H9 (cell line): Measurements from ENCODE around the gene NDUFA11. TPM values are rescaled to one million over a fixed set of nuclear protein-coding genes. Genes with fewer than 3 reads are reported as not detected.

ENCODE experiments used
- DNase-seq: peaks from one replicate; pipeline ENCODE4 v3.0.0-alpha.2; 2017
- H2AFZ ChIP-seq: one replicate; pipeline ENCODE4 v1.6.1; 2013; ENCODE audit warnings: mild to moderate bottlenecking, low read length, control low read depth, moderate library complexity
- H2AK5ac ChIP-seq: 2 replicates; pipeline ENCODE4 v1.6.1; 2013; ENCODE audit warnings: low read length, control low read depth, mixed read lengths; ENCODE audit not compliant: insufficient read length
- H2BK120ac ChIP-seq: one replicate; pipeline ENCODE4 v1.6.1; 2013; ENCODE audit warnings: low read depth, mild to moderate bottlenecking, low read length, control low read depth, inconsistent platforms; ENCODE audit not compliant: poor library complexity, severe bottlenecking
- H2BK12ac ChIP-seq: 2 replicates; pipeline ENCODE4 v1.6.1; 2013; ENCODE audit warnings: low read length, control low read depth, mixed read lengths, low read depth; ENCODE audit not compliant: insufficient read length
- H2BK15ac ChIP-seq: 2 replicates; pipeline ENCODE4 v1.6.1; 2013; ENCODE audit warnings: low read depth, low read length, control low read depth
- H2BK20ac ChIP-seq: one replicate; pipeline ENCODE4 v1.6.1; 2013; ENCODE audit warnings: low read depth, mild to moderate bottlenecking, low read length, control low read depth, inconsistent platforms; ENCODE audit not compliant: poor library complexity, severe bottlenecking
- H2BK5ac ChIP-seq: 2 replicates; pipeline ENCODE4 v1.6.1; 2013; ENCODE audit warnings: low read length, control low read depth, mixed read lengths; ENCODE audit not compliant: insufficient read length
- H3K14ac ChIP-seq: 2 replicates; pipeline ENCODE4 v1.6.1; 2013; ENCODE audit warnings: low read length, control low read depth; ENCODE audit not compliant: insufficient read depth
- H3K18ac ChIP-seq: 2 replicates; pipeline ENCODE4 v1.6.1; 2013; ENCODE audit warnings: low read depth, mild to moderate bottlenecking, mixed read lengths, low read length, control low read depth; ENCODE audit not compliant: insufficient read length
- H3K23ac ChIP-seq: 2 replicates; pipeline ENCODE4 v1.6.1; 2013; ENCODE audit warnings: low read length, control low read depth, mixed read lengths, low read depth; ENCODE audit not compliant: insufficient read length
- H3K23me2 ChIP-seq: 2 replicates; pipeline ENCODE4 v1.6.1; 2013; ENCODE audit warnings: low read depth, mild to moderate bottlenecking, mixed read lengths, low read length, control low read depth; ENCODE audit not compliant: insufficient read length, poor library complexity, severe bottlenecking
- H3K27ac ChIP-seq: 2 replicates; pipeline ENCODE4 v1.5.1; 2013; ENCODE audit warnings: low read length, control low read depth, mixed read lengths, low read depth; ENCODE audit not compliant: insufficient read length
- H3K27me3 ChIP-seq: 2 replicates; pipeline ENCODE4 v1.6.1; 2013; ENCODE audit warnings: low read length, control low read depth, inconsistent platforms; ENCODE audit not compliant: insufficient read depth
- H3K4ac ChIP-seq: 2 replicates; pipeline ENCODE4 v1.6.1; 2013; ENCODE audit warnings: low read depth, mild to moderate bottlenecking, control low read depth, inconsistent platforms, low read length, moderate library complexity
- H3K4me1 ChIP-seq: 2 replicates; pipeline ENCODE4 v1.6.1; 2013; ENCODE audit warnings: low read length, control low read depth, inconsistent platforms; ENCODE audit not compliant: insufficient read depth
- H3K4me2 ChIP-seq: 2 replicates; pipeline ENCODE4 v1.6.1; 2013; ENCODE audit warnings: low read length, control low read depth, mixed read lengths; ENCODE audit not compliant: insufficient read length, insufficient read depth
- H3K56ac ChIP-seq: 2 replicates; pipeline ENCODE4 v1.6.1; 2013; ENCODE audit warnings: low read depth, mild to moderate bottlenecking, mixed read lengths, low read length, control low read depth; ENCODE audit not compliant: insufficient read length
- H3K79me1 ChIP-seq: 2 replicates; pipeline ENCODE4 v1.6.1; 2013; ENCODE audit warnings: low read depth, mild to moderate bottlenecking, moderate library complexity, low read length, control low read depth, inconsistent platforms; ENCODE audit not compliant: insufficient read depth, poor library complexity, severe bottlenecking
- H3K79me2 ChIP-seq: 2 replicates; pipeline ENCODE4 v1.6.1; 2013; ENCODE audit warnings: low read length, control low read depth, inconsistent platforms; ENCODE audit not compliant: insufficient read depth
- H3K9ac ChIP-seq: 2 replicates; pipeline ENCODE4 v1.6.1; 2013; ENCODE audit warnings: low read length, control low read depth, mixed read lengths; ENCODE audit not compliant: insufficient read length; ENCODE audit errors: extremely low read depth
- H3K9me3 ChIP-seq: one replicate; pipeline ENCODE4 v1.6.1; 2013; ENCODE audit warnings: low read depth, low read length, inconsistent platforms; ENCODE audit not compliant: control insufficient read depth
- H3T11ph ChIP-seq: one replicate; pipeline ENCODE4 v1.6.1; 2013; ENCODE audit warnings: mild to moderate bottlenecking, low read length, control low read depth, inconsistent platforms
- H4K20me1 ChIP-seq: one replicate; pipeline ENCODE4 v1.6.1; 2013; ENCODE audit not compliant: control insufficient read depth, insufficient read length, insufficient read depth
- H4K5ac ChIP-seq: 2 replicates; pipeline ENCODE4 v1.6.1; 2013; ENCODE audit warnings: low read depth, mild to moderate bottlenecking, mixed read lengths, low read length, control low read depth; ENCODE audit not compliant: insufficient read length
- H4K8ac ChIP-seq: replicated peaks from 2 replicates; pipeline ENCODE4 v1.6.1; 2013; ENCODE audit warnings: low read length, control low read depth, mixed read lengths, low read depth; ENCODE audit not compliant: insufficient read length
- H4K91ac ChIP-seq: 2 replicates; pipeline ENCODE4 v1.6.1; 2013; ENCODE audit warnings: low read depth, mild to moderate bottlenecking, moderate library complexity, mixed read lengths, low read length, control low read depth; ENCODE audit not compliant: insufficient read length
- H3K27ac Mint-ChIP-seq, 3 experiments: 2 replicates in 2 of 3; 3 replicates in 1 of 3; pipeline ENCODE4 v1.8.0; 2020 to 2021; ENCODE audit warnings: mixed read lengths in 3 of 3, mild to moderate bottlenecking in 1 of 3, moderate library complexity in 1 of 3
- H3K27me3 Mint-ChIP-seq: 2 replicates; pipeline ENCODE4 v1.8.0; 2021; ENCODE audit warnings: low read depth, mild to moderate bottlenecking, moderate library complexity, mixed read lengths
- H3K36me3 Mint-ChIP-seq, 3 experiments: 2 replicates in 2 of 3; 3 replicates in 1 of 3; pipeline ENCODE4 v1.8.0; 2020 to 2021; ENCODE audit warnings: low read depth in 3 of 3, mixed read lengths in 3 of 3; ENCODE audit not compliant: insufficient read depth in 1 of 3
- H3K4me1 Mint-ChIP-seq, 2 experiments: 2 replicates each; pipeline ENCODE4 v1.8.0; 2020; ENCODE audit warnings: mixed read lengths in 2 of 2
- H3K4me3 Mint-ChIP-seq, 2 experiments: 2 replicates in 1 of 2; 3 replicates in 1 of 2; pipeline ENCODE4 v1.8.0; 2020 to 2021; ENCODE audit warnings: mild to moderate bottlenecking in 2 of 2, mixed read lengths in 2 of 2, moderate library complexity in 1 of 2
- H3K9me3 Mint-ChIP-seq, 2 experiments: 2 replicates in 1 of 2; 3 replicates in 1 of 2; pipeline ENCODE4 v1.8.0; 2020; ENCODE audit warnings: mild to moderate bottlenecking in 2 of 2, mixed read lengths in 2 of 2, moderate library complexity in 1 of 2
- WGBS: extraction: QIAGEN DNeasy Blood & Tissue Kit; methylation state at CpG from one replicate; pipeline ENCODE4 v1.1.7; 2013; ENCODE audit warnings: missing lambda C conversion rate, low lambda C conversion rate, mixed read lengths; ENCODE audit not compliant: insufficient read length; ENCODE audit errors: extremely low coverage; 5-methylcytosine and 5-hydroxymethylcytosine counted together
- total RNA-seq: library from RNA; stranded (reverse); gene quantifications from 2 replicates; pipeline ENCODE4 v1.2.1, GENCODE V29; 2021
- TF ChIP-seq, protein P1 (sequence below): fragments of 200-600 bp; sonication (generic); conservative IDR thresholded peaks from 3 replicates; pipeline ENCODE4 v1.8.0; 2021; ENCODE audit warnings: antibody characterized with exemption, mild to moderate bottlenecking

Gene NDUFA11
- total RNA-seq, 1 experiment from 2014 or later, result 282 TPM

DNA sequence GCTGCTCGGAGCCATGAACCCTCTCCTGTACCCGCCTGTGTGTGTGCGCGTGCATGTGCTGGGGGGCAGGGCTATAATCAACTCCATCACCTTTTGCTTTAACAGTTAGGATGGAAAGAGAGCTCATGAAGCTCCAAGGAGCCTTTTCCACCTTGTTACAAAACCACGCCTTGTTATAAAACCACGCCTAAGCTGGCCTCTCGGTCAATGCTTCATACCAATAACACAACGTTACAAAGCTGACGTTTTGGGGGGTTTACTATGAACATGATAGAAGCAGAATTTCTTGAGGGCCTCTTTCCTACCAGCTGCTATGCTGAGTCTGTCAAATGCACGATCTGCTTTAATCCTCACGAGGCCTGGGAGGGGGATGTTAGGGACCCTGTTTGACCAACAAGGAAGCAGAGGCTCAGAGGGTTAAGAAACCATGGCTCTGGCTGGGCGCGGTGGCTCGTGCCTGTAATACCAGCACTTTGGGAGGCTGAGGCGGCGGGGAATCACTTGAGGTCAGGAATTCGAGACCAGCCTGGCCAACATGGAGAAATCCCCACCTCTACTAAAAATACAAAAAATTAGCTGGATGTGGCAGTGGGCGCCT is 22.3 kb upstream of the NDUFA11 start:
- Mint-ChIP-seq H3K36me3 (peaks cover 44 to 95% (median 84%) of the 10 kb centered on the region in 3 experiments), H3K27me3 (no peaks in the 10 kb centered on the region), H3K4me1 (no peaks in the 10 kb centered on the region), H3K9me3 (no peaks in the 10 kb centered on the region), H3K27ac (no peak overlapping the region), H3K4me3 (no peak overlapping the region)
- no peaks in the 10 kb centered on the region for H3K23me2 ChIP-seq
- H2BK120ac ChIP-seq, result no peak overlapping the region
- H3K79me2 ChIP-seq, result no peaks in the 10 kb centered on the region
- no peak overlapping the region for H4K91ac ChIP-seq
- H2BK20ac ChIP-seq, result no peak overlapping the region
- no peak overlapping the region for H2AFZ ChIP-seq
- H3K27me3 ChIP-seq, result no peaks in the 10 kb centered on the region
- H3K9me3 ChIP-seq, result no peaks in the 10 kb centered on the region
- no peak overlapping the region for H3K14ac ChIP-seq
- no peak overlapping the region for H2AK5ac ChIP-seq
- no peak overlapping the region for H3K18ac ChIP-seq
- no peak overlapping the region for H3K4me2 ChIP-seq
- no peak overlapping the region for H3K23ac ChIP-seq
- no peak overlapping the region for H3T11ph ChIP-seq
- H4K20me1 ChIP-seq, result peaks cover 3% of the 10 kb centered on the region
- H3K56ac ChIP-seq, result no peak overlapping the region
- no peak overlapping the region for H4K5ac ChIP-seq
- no peak overlapping the region for H3K9ac ChIP-seq
- no peaks in the 10 kb centered on the region for H3K79me1 ChIP-seq
- TF ChIP-seq, protein P1, sequence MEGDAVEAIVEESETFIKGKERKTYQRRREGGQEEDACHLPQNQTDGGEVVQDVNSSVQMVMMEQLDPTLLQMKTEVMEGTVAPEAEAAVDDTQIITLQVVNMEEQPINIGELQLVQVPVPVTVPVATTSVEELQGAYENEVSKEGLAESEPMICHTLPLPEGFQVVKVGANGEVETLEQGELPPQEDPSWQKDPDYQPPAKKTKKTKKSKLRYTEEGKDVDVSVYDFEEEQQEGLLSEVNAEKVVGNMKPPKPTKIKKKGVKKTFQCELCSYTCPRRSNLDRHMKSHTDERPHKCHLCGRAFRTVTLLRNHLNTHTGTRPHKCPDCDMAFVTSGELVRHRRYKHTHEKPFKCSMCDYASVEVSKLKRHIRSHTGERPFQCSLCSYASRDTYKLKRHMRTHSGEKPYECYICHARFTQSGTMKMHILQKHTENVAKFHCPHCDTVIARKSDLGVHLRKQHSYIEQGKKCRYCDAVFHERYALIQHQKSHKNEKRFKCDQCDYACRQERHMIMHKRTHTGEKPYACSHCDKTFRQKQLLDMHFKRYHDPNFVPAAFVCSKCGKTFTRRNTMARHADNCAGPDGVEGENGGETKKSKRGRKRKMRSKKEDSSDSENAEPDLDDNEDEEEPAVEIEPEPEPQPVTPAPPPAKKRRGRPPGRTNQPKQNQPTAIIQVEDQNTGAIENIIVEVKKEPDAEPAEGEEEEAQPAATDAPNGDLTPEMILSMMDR, result no peak
- H2BK15ac ChIP-seq, result no peak overlapping the region
- DNase-seq, result no peak
- WGBS, result no CpG with 5 or more reads among the region's 18 CpGs
- H3K27ac ChIP-seq, result no peak overlapping the region
- H2BK12ac ChIP-seq, result no peak overlapping the region
- H3K4me1 ChIP-seq, result no peaks in the 10 kb centered on the region
- H4K8ac ChIP-seq, result no peak overlapping the region
- no peak overlapping the region for H3K4ac ChIP-seq
- H2BK5ac ChIP-seq, result no peak overlapping the region
